Fibroblast of villous mesenchyme (primary cell): ENCODE results near the gene OOSP4B. TPM values are rescaled to one million over a fixed set of nuclear protein-coding genes. Genes with fewer than 3 reads are reported as not detected.
"Not testable (repeated sequence)": the region's sequence is repeated elsewhere in the genome, so short reads cannot be mapped to it uniquely, and the experiment has no call there.

Source experiments
- DNase-seq: peaks from one replicate; pipeline ENCODE4 v3.0.0-alpha.2; 2010; ENCODE audit warnings: low read depth
- H3K4me3 ChIP-seq: 2 replicates; pipeline ENCODE4 v1.5.1; 2011; ENCODE audit warnings: low read depth, mild to moderate bottlenecking, low read length
- total RNA-seq: library from RNA; depleted of rRNA; stranded (reverse); fragments of >200 nt; gene quantifications from 2 replicates; pipeline ENCODE4 v1.2.3, GENCODE V29; 2012
- TF ChIP-seq, protein P1 (sequence below): IDR thresholded peaks from 2 replicates; pipeline ENCODE4 v1.5.1; 2012; ENCODE audit warnings: low read depth, mild to moderate bottlenecking, low read length; ENCODE audit not compliant: insufficient read depth

The OOSP4B gene
- total RNA-seq, 1 donor, result not detected

- TF ChIP-seq, protein P1, sequence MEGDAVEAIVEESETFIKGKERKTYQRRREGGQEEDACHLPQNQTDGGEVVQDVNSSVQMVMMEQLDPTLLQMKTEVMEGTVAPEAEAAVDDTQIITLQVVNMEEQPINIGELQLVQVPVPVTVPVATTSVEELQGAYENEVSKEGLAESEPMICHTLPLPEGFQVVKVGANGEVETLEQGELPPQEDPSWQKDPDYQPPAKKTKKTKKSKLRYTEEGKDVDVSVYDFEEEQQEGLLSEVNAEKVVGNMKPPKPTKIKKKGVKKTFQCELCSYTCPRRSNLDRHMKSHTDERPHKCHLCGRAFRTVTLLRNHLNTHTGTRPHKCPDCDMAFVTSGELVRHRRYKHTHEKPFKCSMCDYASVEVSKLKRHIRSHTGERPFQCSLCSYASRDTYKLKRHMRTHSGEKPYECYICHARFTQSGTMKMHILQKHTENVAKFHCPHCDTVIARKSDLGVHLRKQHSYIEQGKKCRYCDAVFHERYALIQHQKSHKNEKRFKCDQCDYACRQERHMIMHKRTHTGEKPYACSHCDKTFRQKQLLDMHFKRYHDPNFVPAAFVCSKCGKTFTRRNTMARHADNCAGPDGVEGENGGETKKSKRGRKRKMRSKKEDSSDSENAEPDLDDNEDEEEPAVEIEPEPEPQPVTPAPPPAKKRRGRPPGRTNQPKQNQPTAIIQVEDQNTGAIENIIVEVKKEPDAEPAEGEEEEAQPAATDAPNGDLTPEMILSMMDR, result no peak
- H3K4me3 ChIP-seq, result no peak overlapping the region
- DNase-seq, result no peak
Measured at GRCh38 chr11:60018058-60018457, 1.1 kb downstream of the OOSP4B start.

- DNase-seq, H3K4me3 ChIP-seq: not testable (repeated sequence)
Measured at GRCh38 chr11:60020376-60020775, 3.4 kb downstream of the OOSP4B start.

- DNase-seq, result no peak
- TF ChIP-seq, protein P1, result no peak
- no peak overlapping the region for H3K4me3 ChIP-seq
Measured at GRCh38 chr11:60029015-60029632, 12.1 kb downstream of the OOSP4B start.

- TF ChIP-seq, protein P1, result no peak
- no peak for DNase-seq
Measured at GRCh38 chr11:60040109-60040508, 23.1 kb downstream of the OOSP4B start, which contains the start of gene OOSP2. Gene OOSP2 (plus strand): TSS chr11:60040409. CDS start chr11:60040460, 51 bp downstream.

DNA sequence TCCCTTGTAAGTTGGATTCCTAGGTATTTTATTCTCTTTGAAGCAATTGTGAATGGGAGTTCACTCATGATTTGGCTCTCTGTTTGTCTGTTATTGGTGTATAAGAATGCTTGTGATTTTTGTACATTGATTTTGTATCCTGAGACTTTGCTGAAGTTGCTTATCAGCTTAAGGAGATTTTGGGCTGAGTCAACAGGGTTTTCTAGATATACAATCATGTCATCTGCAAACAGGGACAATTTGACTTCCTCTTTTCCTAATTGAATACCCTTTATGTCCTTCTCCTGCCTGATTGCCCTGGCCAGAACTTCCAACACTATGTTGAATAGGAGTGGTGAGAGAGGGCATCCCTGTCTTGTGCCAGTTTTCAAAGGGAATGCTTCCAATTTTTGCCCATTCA lies 33.4 kb downstream of the OOSP4B start:
- not testable (repeated sequence) for DNase-seq, H3K4me3 ChIP-seq

More at GRCh38 chr11:60040109-60040508, 23.1 kb downstream of the OOSP4B start, which contains the start of gene OOSP2:
- H3K4me3 ChIP-seq, result no peak within 1 kb of the TSS

DNA sequence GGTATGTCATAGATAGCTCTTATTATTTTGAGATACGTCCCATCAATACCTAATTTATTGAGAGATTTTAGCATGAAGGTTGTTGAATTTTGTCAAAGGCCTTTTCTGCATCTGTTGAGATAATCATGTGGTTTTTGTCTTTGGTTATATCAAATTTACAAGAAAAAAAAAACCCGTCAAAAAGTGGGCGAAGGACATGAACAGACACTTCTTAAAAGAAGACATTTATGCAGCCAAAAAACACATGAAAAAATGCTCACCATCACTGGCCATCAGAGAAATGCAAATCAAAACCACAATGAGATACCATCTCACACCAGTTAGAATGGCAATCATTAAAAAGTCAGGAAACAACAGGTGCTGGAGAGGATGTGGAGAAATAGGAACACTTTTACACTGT lies 33.9 kb downstream of the OOSP4B start:
- H3K4me3 ChIP-seq, DNase-seq: not testable (repeated sequence)

- TF ChIP-seq, protein P1, result no peak
- H3K4me3 ChIP-seq, result no peak within 1 kb of the TSS
- no peak for DNase-seq
Measured at GRCh38 chr11:60056349-60056969, 39.5 kb downstream of the OOSP4B start, which contains the start of gene MS4A3. Gene MS4A3 (plus strand): TSS chr11:60056665. CDS start chr11:60061161, 4,496 bp downstream.

DNA sequence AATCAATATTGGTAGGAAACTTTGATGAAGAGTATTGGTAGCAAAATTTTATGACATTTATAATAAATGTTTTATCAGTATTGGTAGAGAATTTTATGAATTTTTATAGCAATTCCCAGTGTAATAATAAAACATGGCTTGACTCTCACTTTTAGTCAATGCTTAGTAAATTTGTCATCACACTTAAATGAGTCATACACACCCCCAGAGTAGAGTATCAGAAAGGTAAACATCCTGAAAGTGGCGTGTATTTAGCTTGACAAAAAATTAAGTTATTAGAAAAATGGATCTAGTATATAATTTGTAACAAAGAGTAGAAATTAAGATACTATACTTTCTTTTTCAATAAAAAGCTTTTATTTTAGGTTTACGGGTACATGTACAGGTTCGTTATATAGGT lies 42.1 kb downstream of the OOSP4B start:
- H3K4me3 ChIP-seq, result no peak overlapping the region
- TF ChIP-seq, protein P1, result no peak

More for the DNA sequence above, 42.1 kb downstream of the OOSP4B start:
- no peak for DNase-seq
